ENCODE results near the gene HMMR. TPM values are rescaled to one million over a fixed set of nuclear protein-coding genes. Genes with fewer than 3 reads are reported as not detected.

HMMR gene
- total RNA-seq, 1 donor from 2014 or later = 19.5 TPM

DNA sequence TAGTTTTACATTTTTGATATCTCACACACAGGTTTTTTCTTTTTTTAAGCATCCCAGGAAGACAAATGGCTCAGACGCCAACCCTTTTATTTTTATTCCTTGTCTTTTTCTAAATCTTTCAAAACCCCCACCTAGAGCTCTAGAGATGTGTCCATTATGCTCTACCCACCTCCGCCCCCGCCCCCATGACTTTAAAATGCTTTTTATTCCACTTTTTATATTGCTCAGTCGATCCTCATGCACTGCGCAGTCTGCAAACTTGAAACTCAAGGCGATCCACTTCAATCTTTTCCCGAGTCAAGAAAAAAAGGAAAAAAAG, 44.6 kb downstream of the HMMR start:
- TF ChIP-seq, protein P1, sequence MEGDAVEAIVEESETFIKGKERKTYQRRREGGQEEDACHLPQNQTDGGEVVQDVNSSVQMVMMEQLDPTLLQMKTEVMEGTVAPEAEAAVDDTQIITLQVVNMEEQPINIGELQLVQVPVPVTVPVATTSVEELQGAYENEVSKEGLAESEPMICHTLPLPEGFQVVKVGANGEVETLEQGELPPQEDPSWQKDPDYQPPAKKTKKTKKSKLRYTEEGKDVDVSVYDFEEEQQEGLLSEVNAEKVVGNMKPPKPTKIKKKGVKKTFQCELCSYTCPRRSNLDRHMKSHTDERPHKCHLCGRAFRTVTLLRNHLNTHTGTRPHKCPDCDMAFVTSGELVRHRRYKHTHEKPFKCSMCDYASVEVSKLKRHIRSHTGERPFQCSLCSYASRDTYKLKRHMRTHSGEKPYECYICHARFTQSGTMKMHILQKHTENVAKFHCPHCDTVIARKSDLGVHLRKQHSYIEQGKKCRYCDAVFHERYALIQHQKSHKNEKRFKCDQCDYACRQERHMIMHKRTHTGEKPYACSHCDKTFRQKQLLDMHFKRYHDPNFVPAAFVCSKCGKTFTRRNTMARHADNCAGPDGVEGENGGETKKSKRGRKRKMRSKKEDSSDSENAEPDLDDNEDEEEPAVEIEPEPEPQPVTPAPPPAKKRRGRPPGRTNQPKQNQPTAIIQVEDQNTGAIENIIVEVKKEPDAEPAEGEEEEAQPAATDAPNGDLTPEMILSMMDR (conservative IDR thresholded peaks at IDR 0.05; ENCODE audit: low read depth, low read length) = no peak
- peak overlapping the region; percentile 69 for H3K4me3 ChIP-seq (ENCODE audit: low read depth, low read length)
- no peak for DNase-seq (ENCODE audit: low read depth)

DNA sequence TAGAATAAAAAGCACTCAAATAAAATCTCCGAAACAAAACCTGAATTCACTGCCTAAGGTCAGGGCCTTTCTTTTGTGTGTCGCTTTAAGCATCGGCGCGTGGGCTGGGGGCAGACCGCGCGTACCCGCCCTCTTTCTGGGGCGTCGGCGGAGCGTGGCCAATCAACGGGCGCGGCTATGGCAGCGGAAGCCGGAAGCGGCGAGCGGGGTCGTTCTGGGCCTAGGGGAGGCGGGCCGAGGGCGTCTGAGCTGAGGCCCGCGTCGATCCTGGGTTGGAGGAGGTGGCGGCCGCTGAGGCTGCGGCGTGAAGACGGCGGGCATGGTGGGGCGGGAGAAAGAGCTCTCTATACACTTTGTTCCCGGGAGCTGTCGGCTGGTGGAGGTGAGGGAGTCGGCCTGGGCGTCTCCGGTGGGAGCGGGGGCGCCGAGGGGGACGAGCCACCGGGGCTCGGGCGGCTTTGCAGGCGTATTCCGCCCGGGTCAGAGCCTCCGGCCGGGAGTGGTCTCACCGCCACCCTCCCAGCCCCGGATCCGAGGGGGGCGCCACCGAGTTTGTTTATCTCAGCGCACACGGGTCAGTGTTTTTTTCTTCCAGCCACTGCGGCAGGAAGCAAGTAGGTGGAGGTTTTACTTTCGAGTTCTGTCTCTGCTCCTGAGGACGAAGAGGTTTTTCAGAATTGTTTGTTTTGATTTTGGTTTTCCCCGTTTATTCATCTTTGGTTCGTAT, 45.1 kb downstream of the HMMR start, which contains the start of gene MAT2B:
Gene MAT2B (plus strand): TSS at position 252 of the 727 bp plus-strand sequence. CDS start 68 bp downstream, at position 320.
- H3K4me3 ChIP-seq (ENCODE audit: low read depth, low read length) = peak within 1 kb of the TSS; percentile 69
- TF ChIP-seq, protein P1 (conservative IDR thresholded peaks at IDR 0.05; ENCODE audit: low read depth, low read length) = peak; percentile 50
- DNase-seq (ENCODE audit: low read depth) = peak; percentile 55

DNA sequence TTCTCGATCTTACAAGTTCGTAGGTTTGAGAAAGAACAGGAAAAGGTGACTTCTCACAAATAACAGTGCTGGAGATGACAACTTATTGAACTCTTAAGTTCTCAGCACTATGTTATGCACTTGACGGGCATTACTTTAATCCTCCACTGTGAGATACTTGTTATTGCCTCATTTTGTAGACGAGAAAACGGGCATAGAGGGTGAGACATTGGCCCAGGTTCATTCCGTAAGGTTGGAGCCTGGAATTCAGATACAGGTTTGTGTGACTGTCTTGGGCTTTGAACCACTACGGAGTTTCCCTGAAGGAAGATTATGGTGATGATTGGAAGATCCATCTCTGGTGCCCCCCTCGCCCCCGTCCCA, 45.6 kb downstream of the HMMR start:
- TF ChIP-seq, protein P1 (conservative IDR thresholded peaks at IDR 0.05; ENCODE audit: low read depth, low read length) = no peak
- DNase-seq (ENCODE audit: low read depth) = peak; percentile 36
- peak overlapping the region; percentile 69 for H3K4me3 ChIP-seq (ENCODE audit: low read depth, low read length)

DNA sequence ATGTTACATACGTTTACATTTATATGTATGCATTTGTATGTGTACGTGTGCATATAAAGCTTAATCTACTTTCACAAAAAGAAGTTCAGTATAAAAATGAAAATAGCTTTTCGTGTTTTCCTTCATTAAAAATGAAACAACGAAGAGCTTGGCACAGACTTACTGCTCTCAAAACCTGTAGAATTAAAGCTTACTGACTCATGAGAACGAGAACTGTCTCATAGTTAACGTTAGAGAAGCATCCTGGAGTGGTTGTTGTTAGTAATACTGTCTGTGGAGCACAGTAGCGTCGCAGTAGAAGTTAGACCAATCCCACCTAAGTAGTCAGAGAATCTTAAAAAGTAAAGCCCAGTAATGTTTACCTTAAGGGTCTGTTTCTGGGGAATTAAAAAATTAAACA, 46.3 kb downstream of the HMMR start:
- no peak for DNase-seq (ENCODE audit: low read depth)
- TF ChIP-seq, protein P1 (conservative IDR thresholded peaks at IDR 0.05; ENCODE audit: low read depth, low read length) = no peak

DNA sequence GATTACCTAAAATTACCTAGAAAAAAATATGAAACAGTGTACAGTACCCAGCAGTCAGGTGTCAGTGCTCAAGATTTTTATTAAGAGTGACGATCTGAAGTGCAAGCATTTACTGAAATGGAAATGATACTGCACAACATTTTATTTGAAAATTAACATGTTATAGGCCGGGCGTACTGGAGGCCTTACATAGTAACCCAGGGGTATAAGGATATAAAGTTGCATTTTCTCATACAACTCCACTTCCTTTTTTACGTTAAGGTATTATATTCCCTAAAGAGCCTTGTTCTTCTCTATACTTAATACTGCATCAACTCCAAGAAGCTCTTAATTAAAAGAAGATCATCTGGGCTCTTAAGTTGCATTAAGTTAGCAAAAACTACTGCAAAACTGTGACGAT, 48.3 kb downstream of the HMMR start:
- H3K4me3 ChIP-seq (ENCODE audit: low read depth, low read length) = peak overlapping the region; percentile 40
- no peak for DNase-seq (ENCODE audit: low read depth)
- TF ChIP-seq, protein P1 (conservative IDR thresholded peaks at IDR 0.05; ENCODE audit: low read depth, low read length) = no peak

More for the DNA sequence above, 46.3 kb downstream of the HMMR start:
- peak overlapping the region; percentile 69 for H3K4me3 ChIP-seq (ENCODE audit: low read depth, low read length)

DNA sequence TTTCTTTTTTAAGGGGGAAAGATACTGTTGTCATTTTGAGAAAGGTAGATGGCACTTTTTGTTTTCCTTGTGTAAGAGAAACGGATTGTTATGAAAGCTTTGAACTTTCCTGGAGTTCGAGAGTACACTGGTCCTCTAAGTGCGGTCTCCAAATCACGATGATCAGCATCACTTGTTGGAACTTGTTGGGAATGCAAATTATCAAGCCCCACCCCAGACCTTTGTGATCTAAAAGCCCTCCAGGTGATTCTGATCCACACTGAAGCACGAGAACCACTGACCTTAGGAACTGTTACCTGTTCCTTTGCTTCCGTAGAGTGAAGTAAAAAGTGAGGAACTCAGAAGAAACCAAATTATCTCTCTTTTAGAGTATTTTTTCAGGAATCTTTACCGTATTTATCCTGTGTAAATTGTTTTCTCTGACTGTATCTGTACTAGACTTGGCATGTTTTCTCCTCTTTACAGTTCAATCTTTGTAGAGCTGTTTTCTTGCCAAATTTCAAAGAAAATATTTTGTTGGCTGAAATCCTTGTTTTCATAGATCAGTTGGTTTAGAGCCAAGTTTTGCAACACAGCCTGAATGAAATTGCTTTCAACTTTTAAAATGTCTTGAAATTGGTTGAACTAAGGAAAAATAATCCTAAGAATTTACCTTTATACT, 49.0 kb downstream of the HMMR start:
- TF ChIP-seq, protein P1 (conservative IDR thresholded peaks at IDR 0.05; ENCODE audit: low read depth, low read length) = no peak
- H3K4me3 ChIP-seq (ENCODE audit: low read depth, low read length) = peak overlapping the region; percentile 40
- no peak for DNase-seq (ENCODE audit: low read depth)
